Cerebellar cortex (tissue), 1 donor: ENCODE results near the gene VWA5B1.

ENCODE experiments used
- DNase-seq: peaks from one replicate; pipeline ENCODE4 v3.0.0-alpha.2; 2015; ENCODE audit warnings: low spot score

Gene VWA5B1

GRCh38 chr1:20322081-20322824, 31.6 kb downstream of the VWA5B1 start:
- no peak for DNase-seq

GRCh38 chr1:20322825-20323612, 32.3 kb downstream of the VWA5B1 start:
- no peak for DNase-seq

GRCh38 chr1:20323613-20323920, 32.9 kb downstream of the VWA5B1 start:
- no peak for DNase-seq

- no peak for DNase-seq
Measured at GRCh38 chr1:20324704-20325406, 34.2 kb downstream of the VWA5B1 start.

GRCh38 chr1:20325407-20325843, 34.8 kb downstream of the VWA5B1 start:
- DNase-seq, result no peak

- peak; percentile 88 for DNase-seq
Measured at GRCh38 chr1:20325844-20326420, 35.3 kb downstream of the VWA5B1 start.

- DNase-seq, result no peak
Measured at GRCh38 chr1:20327467-20327866, 36.8 kb downstream of the VWA5B1 start.

GRCh38 chr1:20328201-20328600, 37.5 kb downstream of the VWA5B1 start:
- no peak for DNase-seq

- DNase-seq, result no peak
Measured at GRCh38 chr1:20329793-20330542, 39.3 kb downstream of the VWA5B1 start.

GRCh38 chr1:20334103-20334502, 43.4 kb downstream of the VWA5B1 start:
- DNase-seq, result no peak

GRCh38 chr1:20336105-20336605, 45.5 kb downstream of the VWA5B1 start:
- no peak for DNase-seq

- no peak for DNase-seq
Measured at GRCh38 chr1:20337581-20337980, 46.9 kb downstream of the VWA5B1 start.

GRCh38 chr1:20339811-20340457, 49.3 kb downstream of the VWA5B1 start:
- peak; percentile 91 for DNase-seq

- no peak for DNase-seq
Measured at GRCh38 chr1:20342294-20343148, 51.8 kb downstream of the VWA5B1 start.

- no peak for DNase-seq
Measured at GRCh38 chr1:20343149-20343937, 52.7 kb downstream of the VWA5B1 start.

GRCh38 chr1:20343938-20344302, 53.2 kb downstream of the VWA5B1 start:
- no peak for DNase-seq

- DNase-seq, result no peak
Measured at GRCh38 chr1:20344738-20345137, 54.1 kb downstream of the VWA5B1 start.

GRCh38 chr1:20345419-20345818, 54.7 kb downstream of the VWA5B1 start:
- no peak for DNase-seq

- no peak for DNase-seq
Measured at GRCh38 chr1:20346433-20346832, 55.8 kb downstream of the VWA5B1 start.
